GM12865 (cell line): Measurements from ENCODE around the gene NCMAP.
"Not testable (repeated sequence)": the region's sequence is repeated elsewhere in the genome, so short reads cannot be mapped to it uniquely, and the experiment has no call there.

Experiments used
- DNase-seq: peaks from one replicate; pipeline ENCODE4 v3.0.0; 2010; ENCODE audit warnings: low read depth
- H3K4me3 ChIP-seq: 2 replicates; pipeline ENCODE4 v1.5.1; 2011; ENCODE audit warnings: mild to moderate bottlenecking, low read depth, low read length, control low read depth
- CTCF ChIP-seq: IDR thresholded peaks from 2 replicates; pipeline ENCODE4 v1.5.1; 2011; ENCODE audit warnings: low read length, control low read depth, low read depth, inconsistent platforms; ENCODE audit not compliant: insufficient read depth; ENCODE audit errors: missing control alignments

NCMAP gene

GRCh38 chr1:24544239-24544638 lies 11.6 kb upstream of the NCMAP start:
- TF ChIP-seq CTCF = no peak
- H3K4me3 ChIP-seq = no peak overlapping the region
- no peak for DNase-seq

DNA sequence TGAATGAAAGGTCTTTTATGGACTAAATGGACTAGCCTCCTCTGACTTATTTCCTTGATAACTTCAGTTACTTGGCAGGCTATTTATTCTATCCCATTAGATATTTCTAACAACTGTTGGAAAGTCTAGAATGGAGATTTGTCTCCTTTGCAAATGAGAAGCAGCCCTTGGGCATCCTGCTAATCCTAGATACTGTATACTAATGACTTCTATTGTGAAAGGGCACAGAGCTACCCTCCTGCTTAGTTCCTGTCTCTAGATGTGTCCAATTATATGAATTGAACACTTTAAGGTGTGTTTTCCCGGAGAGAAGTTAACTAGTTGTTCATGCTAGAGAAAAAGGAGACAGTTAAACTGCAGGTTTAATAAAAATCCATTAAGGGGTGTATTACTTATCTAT lies 10.2 kb upstream of the NCMAP start:
- no peak overlapping the region for H3K4me3 ChIP-seq
- DNase-seq = no peak
- TF ChIP-seq CTCF = no peak

DNA sequence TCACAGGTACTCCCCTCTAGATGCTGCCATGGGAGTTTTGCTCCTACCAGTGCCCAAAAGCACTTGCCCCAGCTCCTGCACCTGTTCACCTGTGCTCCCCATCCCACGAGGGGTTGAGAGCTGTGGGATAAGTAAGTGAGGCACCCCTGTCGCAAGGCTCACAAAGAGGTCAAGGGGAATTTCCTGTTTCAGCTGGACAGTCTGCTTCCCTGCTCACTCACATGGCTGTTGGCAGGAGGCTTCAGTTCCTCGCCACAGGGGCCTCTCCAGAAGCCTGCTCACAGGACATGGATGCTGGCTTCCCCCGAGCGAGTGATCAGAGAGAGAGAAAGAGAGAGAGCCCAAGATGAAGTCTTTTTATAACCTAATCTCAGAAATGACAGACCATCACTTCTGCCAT lies 8.7 kb upstream of the NCMAP start:
- TF ChIP-seq CTCF = no peak
- no peak for DNase-seq
- H3K4me3 ChIP-seq = no peak overlapping the region

GRCh38 chr1:24548070-24548469 lies 7.8 kb upstream of the NCMAP start:
- no peak for TF ChIP-seq CTCF
- no peak overlapping the region for H3K4me3 ChIP-seq
- no peak for DNase-seq

DNA sequence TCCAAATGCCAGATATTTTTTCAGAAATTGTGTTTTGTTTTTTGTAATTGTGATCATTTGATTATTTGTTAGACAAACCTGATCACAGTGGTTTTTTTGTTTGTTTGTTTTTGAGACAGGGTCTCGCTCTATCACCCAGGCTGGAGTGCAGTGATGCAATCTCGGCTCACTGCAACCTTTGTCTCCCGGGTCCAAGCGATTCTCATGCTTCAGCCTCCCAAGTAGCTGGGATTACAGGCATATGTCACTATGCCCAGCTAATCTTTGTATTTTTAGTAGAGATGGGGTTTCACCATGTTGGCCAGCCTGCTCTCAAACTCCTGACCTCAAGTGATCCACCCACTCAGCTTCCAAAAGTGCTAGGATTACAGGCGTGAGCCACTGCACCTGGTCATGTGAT lies 6.7 kb upstream of the NCMAP start:
- H3K4me3 ChIP-seq, DNase-seq: not testable (repeated sequence)

DNA sequence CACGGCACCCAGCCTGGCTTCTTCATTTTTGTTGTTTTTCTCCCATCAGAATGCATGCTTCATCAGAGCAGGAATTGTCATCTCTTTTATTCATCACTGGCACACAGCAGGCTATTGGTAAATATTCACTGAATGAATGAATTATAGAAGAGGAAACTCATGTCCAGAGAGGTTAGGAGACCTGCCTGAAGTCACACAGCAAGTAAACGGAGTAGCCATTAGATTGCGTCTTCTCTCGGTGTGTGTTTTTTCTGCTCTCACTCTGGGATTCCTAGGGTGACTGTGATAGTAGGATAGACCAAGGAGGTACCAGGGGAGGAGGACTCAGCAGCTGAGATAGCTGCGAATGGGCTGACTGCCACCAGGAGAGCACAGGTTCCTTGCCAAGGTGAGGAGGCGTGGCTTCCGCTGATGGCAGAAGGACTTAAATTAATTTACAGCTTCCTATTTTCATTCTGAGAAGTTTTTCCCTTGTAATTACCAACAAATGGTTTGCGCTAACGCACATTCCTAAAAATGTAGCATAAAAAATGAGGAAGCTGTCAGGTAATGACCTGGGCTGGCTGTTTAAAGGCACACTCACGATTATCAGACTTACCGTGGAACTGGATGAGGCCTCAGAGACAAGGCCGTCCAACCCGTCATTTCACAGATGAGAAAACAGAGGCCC lies 4.5 kb upstream of the NCMAP start:
- no peak overlapping the region for H3K4me3 ChIP-seq
- TF ChIP-seq CTCF = no peak
- no peak for DNase-seq

DNA sequence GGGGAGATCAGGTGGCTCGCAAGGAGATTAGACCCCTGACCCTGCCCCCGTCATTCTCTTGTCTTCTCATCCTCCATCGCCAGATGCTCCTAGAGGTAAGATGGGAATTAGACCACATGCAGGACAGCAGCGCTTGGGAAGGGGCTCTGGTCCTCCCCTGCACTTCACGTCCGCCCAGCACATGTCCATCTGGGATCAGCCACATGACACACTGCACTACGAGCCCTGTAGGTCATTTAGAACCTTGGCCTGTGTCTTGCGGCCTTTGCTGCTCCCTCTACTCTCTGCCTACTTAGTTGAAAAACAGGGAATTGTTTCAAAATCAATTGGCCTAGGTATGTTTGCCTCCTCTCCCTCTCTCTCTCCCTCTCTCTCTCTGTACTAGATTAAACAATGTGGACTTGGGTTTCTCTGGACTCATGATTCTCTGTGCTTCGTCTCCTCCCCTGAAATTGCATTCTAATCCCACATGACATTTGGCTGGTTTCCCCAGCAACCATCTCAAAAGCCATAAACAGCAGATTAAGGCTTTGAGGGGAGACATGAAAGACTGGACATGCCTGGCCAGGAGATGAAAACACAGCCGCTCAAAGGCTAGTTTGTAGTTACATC lies 3.8 kb upstream of the NCMAP start:
- H3K4me3 ChIP-seq = no peak overlapping the region
- DNase-seq = no peak
- no peak for TF ChIP-seq CTCF
